Eye (tissue), 1 donor: ENCODE measurements around the gene ANO9.
"Not testable (repeated sequence)": the region's sequence is repeated elsewhere in the genome, so short reads cannot be mapped to it uniquely, and the experiment has no call there.

Experiments
- DNase-seq: peaks from one replicate; pipeline ENCODE4 v3.0.0-alpha.2; 2015

Gene ANO9

GRCh38 chr11:471468-472145 is 29.8 kb upstream of the ANO9 start:
- no peak for DNase-seq

DNA sequence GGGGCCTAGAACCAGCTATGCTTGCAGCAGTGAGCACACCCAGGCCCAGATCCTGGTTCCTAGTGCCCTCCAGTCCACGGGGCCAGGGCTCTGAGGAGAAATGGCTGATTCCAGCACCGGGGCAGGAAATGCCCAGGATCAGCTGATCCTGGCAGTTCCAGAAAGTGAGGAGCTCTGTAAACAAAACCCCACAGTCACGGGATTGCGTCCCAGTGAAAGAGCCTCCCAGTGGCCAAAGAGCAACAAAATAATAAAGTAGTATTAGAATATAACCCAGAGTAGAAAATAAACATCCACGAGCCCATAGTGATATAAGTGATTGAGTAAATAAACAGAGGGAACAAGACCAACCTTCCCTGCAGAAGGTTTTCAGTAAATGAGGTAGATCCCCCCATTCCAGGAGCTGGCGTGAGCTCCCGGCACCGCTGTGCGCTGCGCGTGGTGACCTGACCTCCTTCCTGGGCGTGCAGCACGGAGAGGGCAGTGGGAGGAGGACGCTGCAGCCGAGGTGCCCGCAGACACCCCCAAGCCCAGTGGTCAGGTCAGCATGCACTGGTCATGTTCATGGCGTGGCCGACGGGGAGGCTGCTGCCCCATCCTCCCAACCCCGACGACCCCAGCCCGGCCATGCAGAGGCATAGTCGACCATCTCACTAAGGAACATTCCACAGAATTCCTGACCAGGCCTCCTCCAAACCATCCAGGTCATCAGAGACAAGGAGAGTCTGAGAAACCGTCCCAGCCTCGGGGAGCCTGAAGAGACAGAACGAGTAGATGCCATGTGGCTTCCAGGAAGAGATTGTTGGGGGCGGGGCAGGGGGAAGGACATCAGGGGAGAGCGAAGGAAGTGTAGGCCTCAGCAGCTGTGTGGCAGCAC is 28.1 kb upstream of the ANO9 start:
- DNase-seq: peak; percentile 33

- DNase-seq: not testable (repeated sequence)
These were observed 27.3 kb upstream of the ANO9 start for GRCh38 chr11:469026-469683.

- DNase-seq: no peak
These were observed 26.7 kb upstream of the ANO9 start for GRCh38 chr11:468493-468892.

DNA sequence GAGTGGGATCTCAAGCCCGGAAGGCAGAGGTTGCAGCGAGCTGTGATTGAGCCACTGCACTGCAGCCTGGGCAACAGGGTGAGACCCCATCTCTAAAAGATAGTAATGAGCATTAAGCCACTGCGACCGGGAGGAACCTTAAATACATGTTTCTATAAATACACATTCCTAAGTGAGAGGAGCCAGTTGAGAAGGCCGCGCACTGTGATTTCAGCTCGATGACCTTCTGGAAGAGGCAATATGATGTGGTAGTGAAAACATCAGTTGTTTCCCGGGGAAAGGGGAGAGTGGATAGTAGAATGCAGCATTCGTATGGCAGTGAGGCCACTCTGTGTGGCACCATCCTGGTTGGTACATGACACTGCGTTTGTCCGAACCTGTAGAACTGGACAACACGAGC is 26.2 kb upstream of the ANO9 start:
- DNase-seq: no peak

GRCh38 chr11:465896-466530 is 24.2 kb upstream of the ANO9 start:
- no peak for DNase-seq

DNA sequence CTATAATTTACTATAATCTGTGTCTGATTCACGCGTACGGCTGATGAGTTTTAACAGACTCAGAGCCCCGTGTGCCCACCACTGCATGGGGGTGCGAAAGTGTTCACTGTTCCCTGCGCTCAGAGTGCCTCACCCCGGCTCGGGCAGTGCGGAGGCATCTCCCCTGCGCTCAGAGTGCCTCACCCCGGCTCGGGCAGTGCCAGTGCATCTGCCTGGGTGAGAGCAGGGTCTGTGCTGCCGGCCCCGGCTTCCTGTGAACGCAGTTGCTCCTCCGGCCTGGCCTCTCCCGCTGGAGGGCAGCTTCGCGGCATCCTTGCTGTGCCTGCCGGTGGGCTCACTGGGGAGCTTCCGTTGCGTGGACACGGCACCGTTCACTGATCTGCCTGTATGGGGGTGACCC is 22.5 kb upstream of the ANO9 start:
- DNase-seq: no peak

DNA sequence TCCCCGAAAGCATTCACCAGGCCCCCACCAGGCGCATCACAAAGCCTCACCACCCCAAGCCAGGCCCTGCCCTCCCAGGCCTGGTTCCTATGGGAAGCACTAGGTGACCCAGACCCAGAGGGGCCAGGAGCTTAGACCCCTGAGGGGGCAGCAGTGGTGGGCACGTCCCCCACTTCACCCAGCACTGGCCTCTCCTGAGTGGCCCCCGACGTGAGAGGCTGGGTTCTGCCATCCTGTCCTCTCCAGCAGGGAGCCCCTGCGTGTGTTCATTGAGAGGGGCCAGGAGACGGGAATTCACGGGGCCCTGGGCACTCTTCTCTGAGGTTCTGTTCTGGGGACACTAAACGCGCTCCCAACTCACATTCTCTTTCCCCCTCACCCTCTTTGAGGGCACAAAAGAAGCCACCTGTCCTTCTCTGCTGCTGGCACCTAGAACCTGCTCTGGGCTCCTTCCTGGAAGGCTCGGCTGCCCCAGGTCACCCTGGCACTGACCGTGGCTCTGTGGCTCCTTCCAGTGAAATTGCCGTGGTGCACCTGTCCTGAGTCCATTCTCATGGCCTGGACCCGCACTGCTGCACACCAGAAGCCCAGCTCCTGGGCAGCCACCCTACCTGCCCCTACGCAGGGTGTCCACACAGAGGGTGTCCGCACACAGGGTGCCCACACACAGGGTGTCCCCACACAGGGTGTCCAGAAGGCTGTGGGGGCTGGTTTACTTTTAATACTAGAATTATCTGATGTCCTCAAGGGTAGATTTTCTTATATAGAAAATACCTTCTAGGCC is 20.5 kb upstream of the ANO9 start:
- DNase-seq: no peak

- no peak for DNase-seq
These were observed 19.8 kb upstream of the ANO9 start for GRCh38 chr11:461626-462025.

DNA sequence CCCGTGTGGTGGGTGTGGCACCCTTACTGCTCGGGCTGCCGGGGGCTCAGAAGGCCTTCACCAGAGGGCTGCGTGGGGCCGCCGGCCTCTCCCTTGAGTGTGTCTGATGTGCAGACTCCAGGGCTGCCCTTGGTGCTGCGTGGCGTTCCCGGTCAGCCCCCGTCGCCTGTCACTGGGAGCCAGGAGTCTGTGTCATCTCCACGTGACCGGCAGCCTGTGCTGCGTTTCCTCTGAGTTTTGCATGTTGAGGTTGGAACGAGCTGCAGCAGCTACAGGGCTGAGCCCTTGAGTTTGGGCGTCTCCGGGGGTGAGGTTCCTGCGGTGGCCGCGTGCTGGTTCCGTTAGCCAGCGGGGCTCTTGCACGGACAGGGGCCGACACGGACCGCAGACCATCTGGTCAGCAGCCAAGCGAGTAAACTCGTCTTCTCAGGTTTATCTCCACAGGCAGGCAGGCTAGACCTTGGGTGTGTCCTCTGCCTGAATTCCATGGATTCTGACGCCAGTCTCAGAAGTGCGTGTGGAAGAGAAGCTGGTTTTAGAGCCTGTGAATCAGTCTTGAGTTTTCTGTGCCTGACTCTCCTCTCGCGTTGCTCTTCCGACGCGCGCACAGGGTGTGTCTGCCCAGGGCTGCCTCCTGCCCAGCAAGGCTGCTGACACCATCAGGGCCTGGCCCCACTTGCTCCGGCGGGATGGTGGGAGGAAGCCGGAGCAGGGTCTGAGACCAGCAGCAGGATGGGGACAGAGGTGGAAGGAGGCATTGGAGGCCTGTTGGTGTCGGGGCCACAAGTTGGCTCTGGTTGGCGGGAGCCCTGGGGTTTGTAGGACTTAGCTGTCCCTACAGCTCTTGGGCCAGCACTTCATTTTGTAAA is 18.8 kb upstream of the ANO9 start:
- no peak for DNase-seq

DNA sequence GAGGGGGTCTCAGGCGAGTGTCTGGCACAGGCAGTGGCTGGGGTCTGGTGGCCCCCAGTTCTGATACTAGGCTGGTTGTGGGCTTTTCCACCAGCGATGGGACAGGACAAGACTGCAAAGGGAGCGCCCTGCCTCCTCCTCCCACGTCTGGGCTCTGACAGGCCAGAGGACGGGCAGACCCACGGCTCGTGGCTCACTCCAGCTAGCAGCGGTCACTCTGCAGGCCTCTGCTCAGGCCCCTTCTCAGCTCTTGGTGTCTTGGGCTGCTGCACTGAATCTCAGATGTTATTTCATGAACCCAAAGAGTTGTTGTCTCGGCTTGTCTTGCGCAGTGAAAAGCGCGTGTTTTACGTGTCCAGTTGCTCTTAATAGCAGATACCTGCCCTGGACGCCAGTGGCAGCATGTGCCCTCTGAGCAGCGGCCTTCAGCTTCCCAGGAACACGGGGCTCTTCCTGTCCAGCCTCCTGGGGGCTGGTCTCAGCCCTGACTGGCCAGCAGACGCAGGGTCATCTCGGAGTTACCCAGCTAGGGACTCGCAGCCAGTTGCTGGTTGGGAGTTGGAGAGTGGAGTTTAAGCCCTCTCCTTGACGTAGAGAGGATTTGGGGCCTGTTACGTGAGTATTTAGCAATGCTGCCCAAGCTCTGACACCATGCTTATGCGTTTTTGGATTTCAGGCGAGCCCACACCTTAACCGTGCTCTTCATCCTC is 17.9 kb upstream of the ANO9 start:
- no peak for DNase-seq

DNA sequence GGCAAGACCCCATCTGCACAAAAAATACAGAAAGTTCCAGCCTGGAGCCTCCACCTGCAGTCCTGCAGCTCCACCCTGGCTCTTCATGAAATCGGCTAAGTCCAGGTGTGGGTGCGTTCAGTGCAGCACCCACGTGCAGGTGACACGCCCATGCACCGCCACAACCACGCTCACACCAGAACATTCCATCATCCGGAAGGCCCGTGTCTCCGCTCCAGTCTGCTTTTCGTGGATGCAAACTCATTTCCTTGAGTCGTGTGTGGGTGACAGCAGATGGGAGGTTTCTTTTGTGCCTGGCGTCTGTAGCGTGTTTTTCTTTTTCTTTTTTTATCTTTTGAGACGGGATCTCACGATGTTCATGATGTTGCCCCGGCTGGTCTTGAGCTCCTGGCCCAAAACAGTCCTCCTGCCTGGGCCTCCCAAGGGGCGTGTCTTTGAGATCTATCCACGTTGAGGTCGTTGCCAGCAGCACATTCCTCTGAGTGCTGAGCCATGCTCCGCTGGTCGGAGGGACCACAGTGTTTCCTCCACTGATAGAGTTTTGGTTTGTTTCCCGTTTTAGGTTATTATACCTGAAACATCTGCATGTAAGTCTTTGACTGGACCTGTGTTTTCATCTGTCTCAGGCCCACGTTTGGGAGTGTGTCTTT is 15.4 kb upstream of the ANO9 start:
- no peak for DNase-seq

DNA sequence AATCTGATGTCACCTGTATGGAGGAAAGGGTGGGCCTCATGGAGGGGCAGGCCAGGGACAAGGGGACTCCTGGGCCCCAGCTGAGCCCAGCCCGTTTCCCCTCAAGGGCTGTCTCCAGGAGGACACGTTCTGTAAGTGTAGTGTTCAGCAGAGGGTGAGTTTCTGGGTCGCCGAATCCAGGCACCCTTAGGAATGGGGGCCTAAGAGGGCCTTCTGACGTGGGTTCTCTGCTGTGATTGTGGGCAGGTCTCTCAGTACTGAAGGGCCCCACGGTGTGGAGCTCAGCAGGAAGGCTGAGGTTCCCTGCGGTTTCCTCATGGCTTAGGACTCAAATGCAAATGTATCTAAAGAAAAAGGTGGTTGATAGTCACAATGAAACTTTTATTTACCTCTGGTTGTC is 14.7 kb upstream of the ANO9 start:
- no peak for DNase-seq

GRCh38 chr11:455566-456147 is 13.8 kb upstream of the ANO9 start:
- no peak for DNase-seq

DNA sequence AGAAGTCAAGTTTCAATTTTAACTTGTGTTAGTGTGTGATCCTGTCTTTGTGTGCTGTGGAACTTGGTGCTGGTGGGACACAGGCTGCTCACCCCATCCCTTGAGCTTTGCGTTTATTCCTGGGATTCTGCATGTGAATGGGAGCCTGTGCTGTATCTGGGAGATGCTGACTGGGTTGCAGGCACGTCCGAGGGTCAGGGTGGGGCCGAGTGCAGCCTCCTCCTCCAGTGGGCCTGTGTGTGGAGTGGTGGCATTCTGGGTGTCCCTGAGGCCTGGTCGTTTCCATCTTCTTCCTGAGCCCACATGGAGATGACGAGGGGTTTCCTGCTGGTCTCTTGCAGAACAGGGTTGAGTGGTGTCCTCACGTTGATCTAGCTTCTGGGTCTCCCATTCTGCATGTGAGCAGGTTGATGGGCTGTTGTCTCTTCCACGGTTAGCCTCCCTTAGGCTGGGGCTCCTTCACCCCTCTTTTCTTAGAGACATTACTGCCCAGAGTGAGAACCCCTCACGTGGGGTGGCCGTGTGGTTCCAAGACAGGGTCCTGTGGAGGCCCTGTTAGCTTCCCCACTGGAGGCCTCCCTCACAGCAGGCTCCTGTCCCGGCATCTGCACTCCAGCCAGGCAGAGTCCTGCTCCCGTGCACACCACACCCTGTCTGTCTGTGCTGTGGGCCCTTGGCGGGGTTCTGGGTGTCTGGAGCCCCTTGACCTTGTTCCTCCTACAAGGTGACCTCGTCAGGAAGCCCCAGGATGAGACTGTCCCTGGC is 13.2 kb upstream of the ANO9 start:
- DNase-seq: no peak

DNA sequence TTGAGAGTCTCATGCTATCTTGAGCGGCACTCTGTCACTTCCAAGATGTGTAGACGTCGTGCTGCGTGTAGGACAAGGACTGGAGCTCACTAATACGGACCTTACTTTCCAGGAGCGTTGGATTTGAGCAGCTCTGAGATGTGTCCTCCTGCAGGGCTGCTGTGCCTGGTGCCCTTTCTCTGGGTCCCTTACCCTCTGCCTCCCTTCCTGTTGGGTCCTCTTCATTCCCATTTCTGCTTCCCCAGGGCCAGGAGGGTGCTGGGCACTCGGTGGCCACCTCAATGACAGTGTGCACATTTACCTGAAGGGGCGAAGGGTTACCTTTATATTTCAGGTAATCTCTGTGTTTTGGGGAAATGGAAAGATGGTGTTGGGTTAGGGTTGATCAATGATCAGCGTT is 12.2 kb upstream of the ANO9 start:
- DNase-seq: no peak

- DNase-seq: no peak
These were observed 11.8 kb upstream of the ANO9 start for GRCh38 chr11:453564-453963.

- DNase-seq: no peak
These were observed 11.2 kb upstream of the ANO9 start for GRCh38 chr11:452916-453527.
